Testis (tissue), 2 donors: ENCODE results near the gene IQGAP3.

Source experiments
- CTCF ChIP-seq, 3 experiments: fragments of 450-650 bp in 2 of 3; fragments of 200-600 bp in 1 of 3; sonication (generic) in 1 of 3; IDR thresholded peaks; one replicate each; pipeline ENCODE4 v1.5.1; 2016 to 2019; ENCODE audit warnings: antibody characterized with exemption in 3 of 3, mild to moderate bottlenecking in 2 of 3, moderate library complexity in 1 of 3
- POLR2A ChIP-seq: fragments of 450-650 bp; IDR thresholded peaks from one replicate; pipeline ENCODE4 v1.6.1; 2017; ENCODE audit warnings: antibody characterized with exemption, mild to moderate bottlenecking, moderate library complexity

- no peak for TF ChIP-seq CTCF (IDR thresholded peaks at IDR 0.05)
- no peak for TF ChIP-seq POLR2A
Observed at GRCh38 chr1:156596426-156596825, 24.1 kb upstream of the IQGAP3 start.
